Activated T-cell treated with anti-CD3 and anti-CD28 coated beads, Interleukin-2, amount 50 U/mL, for 24 hours (primary cell): Measurements from ENCODE around the gene SLC25A29.

Source experiments
- DNase-seq: peaks from one replicate; pipeline ENCODE4 v3.0.0-alpha.2; 2020
- H3K27ac Mint-ChIP-seq: 2 replicates; pipeline ENCODE4 v1.8.0; 2020; ENCODE audit warnings: mild to moderate bottlenecking, mixed read lengths
- H3K27me3 Mint-ChIP-seq: 2 replicates; pipeline ENCODE4 v1.8.0; 2020; ENCODE audit warnings: mixed read lengths
- H3K36me3 Mint-ChIP-seq: 2 replicates; pipeline ENCODE4 v1.8.0; 2020; ENCODE audit warnings: low read depth, mixed read lengths
- H3K4me1 Mint-ChIP-seq: 2 replicates; pipeline ENCODE4 v1.8.0; 2020; ENCODE audit warnings: low read depth, mixed read lengths
- H3K4me3 Mint-ChIP-seq: 2 replicates; pipeline ENCODE4 v1.8.0; 2020; ENCODE audit warnings: mild to moderate bottlenecking, moderate library complexity, mixed read lengths
- H3K9me3 Mint-ChIP-seq: 2 replicates; pipeline ENCODE4 v1.8.0; 2020; ENCODE audit warnings: mixed read lengths

SLC25A29 gene

GRCh38 chr14:100339766-100340422 lies 33.6 kb upstream of the SLC25A29 start:
- no peaks in the 10 kb centered on the region for H3K27me3 Mint-ChIP-seq
- H3K4me1 Mint-ChIP-seq: peaks cover 38% of the 10 kb centered on the region
- peak; percentile 25 for DNase-seq
- H3K27ac Mint-ChIP-seq: peak overlapping the region; percentile 88
- peaks cover 89% of the 10 kb centered on the region for H3K36me3 Mint-ChIP-seq
- H3K9me3 Mint-ChIP-seq: no peaks in the 10 kb centered on the region
- no peak overlapping the region for H3K4me3 Mint-ChIP-seq

- Mint-ChIP-seq H3K4me3 (no peak overlapping the region), H3K27me3 (no peaks in the 10 kb centered on the region), H3K27ac (peak overlapping the region; percentile 84), H3K36me3 (peaks cover 93% of the 10 kb centered on the region), H3K9me3 (no peaks in the 10 kb centered on the region), H3K4me1 (peaks cover 29% of the 10 kb centered on the region)
- peak; percentile 32 for DNase-seq
These were observed 30.6 kb upstream of the SLC25A29 start for GRCh38 chr14:100336618-100337530.

GRCh38 chr14:100334904-100335303 lies 28.7 kb upstream of the SLC25A29 start:
- DNase-seq: no peak
- peaks cover 80% of the 10 kb centered on the region for H3K36me3 Mint-ChIP-seq
- no peaks in the 10 kb centered on the region for H3K9me3 Mint-ChIP-seq
- no peak overlapping the region for H3K4me3 Mint-ChIP-seq
- H3K4me1 Mint-ChIP-seq: peaks cover 12% of the 10 kb centered on the region
- no peak overlapping the region for H3K27ac Mint-ChIP-seq
- no peaks in the 10 kb centered on the region for H3K27me3 Mint-ChIP-seq

GRCh38 chr14:100333827-100334226 lies 27.6 kb upstream of the SLC25A29 start:
- H3K36me3 Mint-ChIP-seq: peaks cover 70% of the 10 kb centered on the region
- no peak for DNase-seq
- H3K4me1 Mint-ChIP-seq: peaks cover 12% of the 10 kb centered on the region
- no peaks in the 10 kb centered on the region for H3K9me3 Mint-ChIP-seq
- H3K27me3 Mint-ChIP-seq: no peaks in the 10 kb centered on the region
- H3K27ac Mint-ChIP-seq: no peak overlapping the region
- H3K4me3 Mint-ChIP-seq: no peak overlapping the region

- no peak for DNase-seq
- Mint-ChIP-seq H3K36me3 (peaks cover 66% of the 10 kb centered on the region), H3K27ac (no peak overlapping the region), H3K4me1 (peaks cover 12% of the 10 kb centered on the region), H3K27me3 (no peaks in the 10 kb centered on the region), H3K9me3 (no peaks in the 10 kb centered on the region), H3K4me3 (no peak overlapping the region)
These were observed 27.1 kb upstream of the SLC25A29 start for GRCh38 chr14:100333311-100333710.

GRCh38 chr14:100332797-100333196 lies 26.6 kb upstream of the SLC25A29 start:
- Mint-ChIP-seq H3K4me1 (peaks cover 12% of the 10 kb centered on the region), H3K27ac (no peak overlapping the region), H3K27me3 (no peaks in the 10 kb centered on the region), H3K4me3 (no peak overlapping the region), H3K9me3 (no peaks in the 10 kb centered on the region), H3K36me3 (peaks cover 61% of the 10 kb centered on the region)
- DNase-seq: no peak

- Mint-ChIP-seq H3K9me3 (no peaks in the 10 kb centered on the region), H3K4me1 (peaks cover 10% of the 10 kb centered on the region), H3K27ac (no peak overlapping the region), H3K27me3 (no peaks in the 10 kb centered on the region), H3K36me3 (peaks cover 54% of the 10 kb centered on the region), H3K4me3 (no peak overlapping the region)
- no peak for DNase-seq
These were observed 25.9 kb upstream of the SLC25A29 start for GRCh38 chr14:100332071-100332639.

- Mint-ChIP-seq H3K4me1 (no peaks in the 10 kb centered on the region), H3K36me3 (peaks cover 39% of the 10 kb centered on the region), H3K27me3 (no peaks in the 10 kb centered on the region), H3K4me3 (no peak overlapping the region), H3K9me3 (no peaks in the 10 kb centered on the region), H3K27ac (peak overlapping the region; percentile 50)
- DNase-seq: no peak
These were observed 24.2 kb upstream of the SLC25A29 start for GRCh38 chr14:100330388-100330931.

- Mint-ChIP-seq H3K36me3 (peaks cover 35% of the 10 kb centered on the region), H3K9me3 (no peaks in the 10 kb centered on the region)
- DNase-seq: no peak
These were observed 23.7 kb upstream of the SLC25A29 start for GRCh38 chr14:100330007-100330344.

GRCh38 chr14:100329233-100330006 lies 23.2 kb upstream of the SLC25A29 start:
- H3K4me3 Mint-ChIP-seq: no peak overlapping the region
- H3K27me3 Mint-ChIP-seq: no peaks in the 10 kb centered on the region
- H3K36me3 Mint-ChIP-seq: peaks cover 29% of the 10 kb centered on the region
- H3K27ac Mint-ChIP-seq: peak overlapping the region; percentile 41
- no peaks in the 10 kb centered on the region for H3K4me1 Mint-ChIP-seq
- no peak for DNase-seq
- no peaks in the 10 kb centered on the region for H3K9me3 Mint-ChIP-seq

More at GRCh38 chr14:100330007-100330344, 23.7 kb upstream of the SLC25A29 start:
- Mint-ChIP-seq H3K4me3 (no peak overlapping the region), H3K27ac (no peak overlapping the region), H3K4me1 (no peaks in the 10 kb centered on the region), H3K27me3 (no peaks in the 10 kb centered on the region)

GRCh38 chr14:100328495-100329163 lies 22.4 kb upstream of the SLC25A29 start:
- Mint-ChIP-seq H3K27me3 (no peaks in the 10 kb centered on the region), H3K27ac (no peak overlapping the region), H3K36me3 (peaks cover 21% of the 10 kb centered on the region), H3K4me3 (no peak overlapping the region), H3K9me3 (no peaks in the 10 kb centered on the region), H3K4me1 (no peaks in the 10 kb centered on the region)
- no peak for DNase-seq

GRCh38 chr14:100327128-100327527 lies 20.9 kb upstream of the SLC25A29 start:
- H3K4me1 Mint-ChIP-seq: no peaks in the 10 kb centered on the region
- H3K9me3 Mint-ChIP-seq: no peaks in the 10 kb centered on the region

GRCh38 chr14:100325958-100326357 lies 19.7 kb upstream of the SLC25A29 start:
- peaks cover under 1% of the 10 kb centered on the region for H3K36me3 Mint-ChIP-seq
- no peak for DNase-seq
- no peak overlapping the region for H3K4me3 Mint-ChIP-seq
- no peak overlapping the region for H3K27ac Mint-ChIP-seq
- no peaks in the 10 kb centered on the region for H3K4me1 Mint-ChIP-seq
- H3K9me3 Mint-ChIP-seq: no peaks in the 10 kb centered on the region
- H3K27me3 Mint-ChIP-seq: no peaks in the 10 kb centered on the region

More at GRCh38 chr14:100327128-100327527, 20.9 kb upstream of the SLC25A29 start:
- peak overlapping the region; percentile 26 for H3K27ac Mint-ChIP-seq
- H3K27me3 Mint-ChIP-seq: no peaks in the 10 kb centered on the region
- H3K36me3 Mint-ChIP-seq: peaks cover 9% of the 10 kb centered on the region
- H3K4me3 Mint-ChIP-seq: no peak overlapping the region
- DNase-seq: no peak
